Hepatocyte (in vitro differentiated cells): ENCODE results near the gene TECR. TPM values are rescaled to one million over a fixed set of nuclear protein-coding genes. Genes with fewer than 3 reads are reported as not detected.

Experiments
- DNase-seq: peaks from one replicate; pipeline ENCODE4 v3.0.0-alpha.2; 2016; ENCODE audit warnings: low spot score
- H2AFZ ChIP-seq: fragments of 200-600 bp; sonication (generic); 2 replicates; pipeline ENCODE4 v1.6.0; 2016; ENCODE audit warnings: antibody characterized with exemption, mild to moderate bottlenecking
- H3K27ac ChIP-seq: fragments of 200-600 bp; sonication (generic); 2 replicates; pipeline ENCODE4 v1.5.1; 2016; ENCODE audit warnings: mild to moderate bottlenecking
- H3K27me3 ChIP-seq: fragments of 200-600 bp; sonication (generic); 2 replicates; pipeline ENCODE4 v1.6.1; 2016
- H3K36me3 ChIP-seq: fragments of 200-600 bp; sonication (generic); replicated peaks from 2 replicates; pipeline ENCODE4 v1.5.1; 2016; ENCODE audit warnings: low read depth; ENCODE audit not compliant: insufficient read depth
- H3K4me1 ChIP-seq: fragments of 200-600 bp; sonication (generic); 2 replicates; pipeline ENCODE4 v1.5.1; 2016; ENCODE audit warnings: mild to moderate bottlenecking, moderate library complexity; ENCODE audit not compliant: insufficient read depth
- H3K4me2 ChIP-seq: fragments of 200-600 bp; sonication (generic); 2 replicates; pipeline ENCODE4 v1.6.0; 2016
- H3K4me3 ChIP-seq: fragments of 200-600 bp; sonication (generic); 2 replicates; pipeline ENCODE4 v1.5.1; 2016; ENCODE audit warnings: mild to moderate bottlenecking
- H3K79me2 ChIP-seq: fragments of 200-600 bp; sonication (generic); 2 replicates; pipeline ENCODE4 v1.6.0; 2017; ENCODE audit warnings: mild to moderate bottlenecking
- H3K9me2 ChIP-seq: fragments of 200-600 bp; sonication (generic); replicated peaks from 2 replicates; pipeline ENCODE4 v1.6.0; 2017; ENCODE audit warnings: mild to moderate bottlenecking; ENCODE audit not compliant: insufficient read depth
- H3K9me3 ChIP-seq: fragments of 200-600 bp; sonication (generic); 2 replicates; pipeline ENCODE4 v1.5.1; 2016; ENCODE audit warnings: low read depth, mild to moderate bottlenecking
- H4K20me1 ChIP-seq: fragments of 200-600 bp; sonication (generic); 2 replicates; pipeline ENCODE4 v1.6.0; 2016; ENCODE audit warnings: mild to moderate bottlenecking; ENCODE audit not compliant: insufficient read depth, poor library complexity, severe bottlenecking
- CTCF ChIP-seq: fragments of 200-600 bp; sonication (generic); IDR thresholded peaks from 2 replicates; pipeline ENCODE4 v1.5.1; 2016; ENCODE audit warnings: antibody characterized with exemption, mild to moderate bottlenecking; ENCODE audit not compliant: poor library complexity
- EZH2 ChIP-seq: fragments of 200-600 bp; sonication (generic); IDR thresholded peaks from 2 replicates; pipeline ENCODE4 v1.6.1; 2016; ENCODE audit warnings: antibody characterized with exemption, mild to moderate bottlenecking, borderline replicate concordance
- EZH2phosphoT487 ChIP-seq: fragments of 200-600 bp; sonication (generic); IDR thresholded peaks from one replicate; pipeline ENCODE4 v1.6.1; 2018; ENCODE audit warnings: antibody characterized with exemption, mild to moderate bottlenecking, low read depth, moderate library complexity; ENCODE audit not compliant: unreplicated experiment, severe bottlenecking
- WGBS: methylation state at CpG from one replicate; pipeline ENCODE4 v1.1.6; 2016; ENCODE audit warnings: low lambda C conversion rate; ENCODE audit errors: missing lambda C conversion rate; 5-methylcytosine and 5-hydroxymethylcytosine counted together
- polyA plus RNA-seq: library from polyadenylated mRNA; unstranded; fragments of >200 nt; fragmentation: Nextera tagmentation; extraction: Ambion mirVana; gene quantifications from 2 replicates; pipeline ENCODE4 v1.2.1, GENCODE V29; 2016
- total RNA-seq: library from RNA; depleted of rRNA; stranded (reverse); fragments of >200 nt; gene quantifications from 2 replicates; pipeline ENCODE4 v1.2.3, GENCODE V29; 2014

The TECR gene
- total and polyA plus RNA-seq, 2 experiments from 2014 or later, result 65.3 to 366 TPM

- H4K20me1 ChIP-seq, result peaks cover 10% of the 10 kb centered on the region
- H3K36me3 ChIP-seq, result no peaks in the 10 kb centered on the region
- H3K79me2 ChIP-seq, result peaks cover 90% of the 10 kb centered on the region
Observed at GRCh38 chr19:14542711-14543328, 13.4 kb downstream of the TECR start.

GRCh38 chr19:14544047-14544446, 14.7 kb downstream of the TECR start:
- Histone ChIP-seq H3K4me3 (no peak overlapping the region), H3K79me2 (peaks cover 94% of the 10 kb centered on the region), H3K9me3 (no peaks in the 10 kb centered on the region), H3K4me1 (peaks cover 5% of the 10 kb centered on the region), H2AFZ (no peak overlapping the region), H3K27ac (no peak overlapping the region), H3K9me2 (no peaks in the 10 kb centered on the region), H3K27me3 (no peaks in the 10 kb centered on the region), H3K4me2 (no peak overlapping the region), H3K36me3 (no peaks in the 10 kb centered on the region), H4K20me1 (peaks cover 6% of the 10 kb centered on the region)
- DNase-seq, result peak; percentile 2
- 56% methylated on average over 5 of the region's 5 CpGs for WGBS
- no peak for TF ChIP-seq EZH2phosphoT487

More at GRCh38 chr19:14542711-14543328, 13.4 kb downstream of the TECR start:
- 51% methylated on average over 7 of the region's 7 CpGs for WGBS
- TF ChIP-seq EZH2, result no peak
- TF ChIP-seq CTCF, result no peak
- no peak for TF ChIP-seq EZH2phosphoT487
- Histone ChIP-seq H3K9me3 (no peaks in the 10 kb centered on the region), H2AFZ (no peak overlapping the region), H3K27ac (peak overlapping the region; percentile 68), H3K9me2 (no peaks in the 10 kb centered on the region), H3K4me1 (peaks cover 10% of the 10 kb centered on the region), H3K27me3 (no peaks in the 10 kb centered on the region), H3K4me3 (no peak overlapping the region), H3K4me2 (peak overlapping the region; percentile 42)
- peak; percentile 51 for DNase-seq

- peak; percentile 5 for DNase-seq
- 93% methylated on average over 21 of the region's 21 CpGs for WGBS
Observed at GRCh38 chr19:14544977-14545715, 15.8 kb downstream of the TECR start.

More at GRCh38 chr19:14544977-14545715, 15.8 kb downstream of the TECR start:
- H3K27ac ChIP-seq, result no peak overlapping the region
- no peaks in the 10 kb centered on the region for H3K9me3 ChIP-seq
- TF ChIP-seq EZH2phosphoT487, result no peak
- no peak for TF ChIP-seq EZH2
- no peak for TF ChIP-seq CTCF
- H3K27me3 ChIP-seq, result no peaks in the 10 kb centered on the region
- peaks cover 93% of the 10 kb centered on the region for H3K79me2 ChIP-seq
- peaks cover 8% of the 10 kb centered on the region for H3K4me1 ChIP-seq
- H3K36me3 ChIP-seq, result no peaks in the 10 kb centered on the region
- no peak overlapping the region for H2AFZ ChIP-seq
- no peak overlapping the region for H3K4me3 ChIP-seq
- H3K4me2 ChIP-seq, result no peak overlapping the region
- peaks cover 2% of the 10 kb centered on the region for H4K20me1 ChIP-seq
- no peaks in the 10 kb centered on the region for H3K9me2 ChIP-seq
